Sigmoid colon (tissue), 7 donors: ENCODE data around the gene TRAF7. TPM values are rescaled to one million over a fixed set of nuclear protein-coding genes. Genes with fewer than 3 reads are reported as not detected.

Experiments
- DNase-seq: peaks from one replicate; pipeline ENCODE4 v3.0.0-alpha.2; 2019
- H3K27ac ChIP-seq, 4 donors: fragments of 200-600 bp; sonication (generic); one replicate each; pipeline ENCODE4 v1.5.1; 2016 to 2019; ENCODE audit warnings: mild to moderate bottlenecking in 1 of 4
- H3K27me3 ChIP-seq, 3 donors: fragments of 200-600 bp; sonication (generic); one replicate each; pipeline ENCODE4 v1.5.1; 2019; ENCODE audit warnings: mild to moderate bottlenecking in 1 of 3
- H3K36me3 ChIP-seq, 4 donors: fragments of 200-600 bp; sonication (generic); one replicate each; pipeline ENCODE4 v1.5.1; 2016 to 2019
- H3K4me1 ChIP-seq, 4 donors: fragments of 200-600 bp; sonication (generic); one replicate each; pipeline ENCODE4 v1.5.1; 2017 to 2019
- H3K4me3 ChIP-seq, 4 donors: fragments of 200-600 bp; sonication (generic); one replicate each; pipeline ENCODE4 v1.5.1; 2017 to 2019; ENCODE audit warnings: mild to moderate bottlenecking in 2 of 4, moderate library complexity in 1 of 4
- H3K9me3 ChIP-seq, 4 donors: fragments of 200-600 bp in 3 of 4; sonication (generic) in 3 of 4; one replicate each; pipeline versions ENCODE4 v1.5.1 to v1.6.1; 2013 to 2019
- CTCF ChIP-seq, 4 experiments: fragments of 450-650 bp in 3 of 4; fragments of 200-600 bp in 1 of 4; IDR thresholded peaks; one replicate each; pipeline ENCODE4 v1.5.1; 2016 to 2019; ENCODE audit warnings: antibody characterized with exemption in 4 of 4, mild to moderate bottlenecking in 3 of 4, moderate library complexity in 2 of 4
- EP300 ChIP-seq, 4 donors: sonication (generic); formaldehyde crosslinking; IDR thresholded peaks; one replicate each; pipeline ENCODE4 v1.6.1; 2017; ENCODE audit warnings: antibody characterized with exemption in 4 of 4
- POLR2A ChIP-seq, 2 donors: fragments of 450-650 bp; IDR thresholded peaks; one replicate each; pipeline ENCODE4 v1.6.1; 2016; ENCODE audit warnings: antibody characterized with exemption in 2 of 2, mild to moderate bottlenecking in 2 of 2, moderate library complexity in 2 of 2
- POLR2AphosphoS5 ChIP-seq, 4 donors: sonication (generic); formaldehyde crosslinking; IDR thresholded peaks; one replicate each; pipeline ENCODE4 v1.6.1; 2017; ENCODE audit warnings: antibody characterized with exemption in 4 of 4
- WGBS, 2 donors: extraction: QIAGEN DNeasy Blood & Tissue Kit; methylation state at CpG; one replicate each; pipeline ENCODE4 v1.1.7; 2013; 5-methylcytosine and 5-hydroxymethylcytosine counted together
- intact Hi-C: fragments of 100-400 bp; cut with DNase I; formaldehyde crosslinking; loops from one replicate; pipeline ENCODE4 v1.15.1; 2023
- polyA plus RNA-seq, 3 donors: library from polyadenylated mRNA; stranded (reverse); fragments of 200-250 nt; gene quantifications; one replicate each; pipeline ENCODE4 v1.2.3, GENCODE V29; 2013
- total RNA-seq, 4 donors: library from RNA; depleted of rRNA; stranded (reverse); fragments of >200 nt; gene quantifications; one replicate each; pipeline ENCODE4 v1.1.0, GENCODE V29; 2016
- donor health status: healthy with polysubstance abuse.
- donor health status: Bipolar disorder and iron deficiency.
- donor health status: healthy.

The TRAF7 gene
- total and polyA plus RNA-seq, 7 donors: 30.3 to 65.1 (median 45.0) TPM

GRCh38 chr16:2205104-2205966 is 49.8 kb downstream of the TRAF7 start, which contains the start of gene MLST8:
MLST8 (plus strand) TSS chr16:2205454; CDS start chr16:2206086, 632 bp downstream.
- Histone ChIP-seq H3K4me3 (peak within 1 kb of the TSS; percentile 83 to 89 (median 88)), H3K9me3 (no peaks in the 10 kb centered on the region), H3K36me3 (peaks cover 13 to 36% (median 23%) of the 10 kb centered on the region in 4 donors), H3K27me3 (no peaks in the 10 kb centered on the region), H3K4me1 (peaks cover 0 to 20% (median 18%) of the 10 kb centered on the region in 4 donors), H3K27ac (peak within 1 kb of the TSS; percentile 97 to 100 (median 98))
- peak; percentile 94 for DNase-seq
- intact Hi-C loops: loop anchor here (2.0 to 5.0 kb wide), 2 partner anchors 47 to 49 kb away; partner anchors contain the start of gene ECI1
- 0 to 1% methylated on average over 93 of the region's 93 CpGs for WGBS, 2 donors
- TF ChIP-seq EP300 (IDR thresholded peaks at IDR 0.05) (peak in 1 of 4 donors; percentile 8), CTCF (IDR thresholded peaks at IDR 0.05) (no peak), POLR2AphosphoS5 (IDR thresholded peaks at IDR 0.05) (peak; percentile 76 to 97 (median 88)), POLR2A (IDR thresholded peaks at IDR 0.05) (peak; percentile 54 to 71)

- Histone ChIP-seq H3K4me3 (peak overlapping the region; percentile 83 to 89 (median 88)), H3K36me3 (peaks cover 13 to 36% (median 23%) of the 10 kb centered on the region in 4 donors), H3K27me3 (no peaks in the 10 kb centered on the region), H3K9me3 (no peaks in the 10 kb centered on the region), H3K4me1 (peaks cover 0 to 20% (median 18%) of the 10 kb centered on the region in 4 donors), H3K27ac (peak overlapping the region; percentile 97 to 100 (median 98))
- intact Hi-C loops: loop anchor here (2.0 to 5.0 kb wide), 2 partner anchors 46 to 49 kb away; partner anchors contain the start of gene ECI1
- 5 to 13% methylated on average over 16 of the region's 16 CpGs for WGBS, 2 donors
- DNase-seq: no peak
- TF ChIP-seq CTCF (IDR thresholded peaks at IDR 0.05) (no peak), EP300 (IDR thresholded peaks at IDR 0.05) (no peak)
These were observed 50.4 kb downstream of the TRAF7 start for GRCh38 chr16:2205967-2206313.

GRCh38 chr16:2206420-2206779 is 50.8 kb downstream of the TRAF7 start:
- Histone ChIP-seq H3K9me3 (no peaks in the 10 kb centered on the region), H3K36me3 (peaks cover 13 to 36% (median 23%) of the 10 kb centered on the region in 4 donors), H3K4me3 (peak overlapping the region in 3 of 4 donors; percentile 83 to 89 (median 88)), H3K27ac (peak overlapping the region; percentile 97 to 100 (median 98)), H3K4me1 (peaks cover 0 to 20% (median 18%) of the 10 kb centered on the region in 4 donors), H3K27me3 (no peaks in the 10 kb centered on the region)
- intact Hi-C loops: loop anchor here (5.0 kb wide), 1 partner anchor 46 kb away; the partner anchor contains the start of gene ECI1
- TF ChIP-seq POLR2A (IDR thresholded peaks at IDR 0.05): no peak
- no peak for TF ChIP-seq EP300 (IDR thresholded peaks at IDR 0.05)
- no peak for TF ChIP-seq CTCF (IDR thresholded peaks at IDR 0.05)
- TF ChIP-seq POLR2AphosphoS5 (IDR thresholded peaks at IDR 0.05): no peak
- no peak for DNase-seq
- WGBS, 2 donors: 83 to 86% methylated on average over 18 of the region's 18 CpGs

- no peak for TF ChIP-seq CTCF (IDR thresholded peaks at IDR 0.05)
- TF ChIP-seq POLR2AphosphoS5 (IDR thresholded peaks at IDR 0.05): no peak
- TF ChIP-seq EP300 (IDR thresholded peaks at IDR 0.05): no peak
- TF ChIP-seq POLR2A (IDR thresholded peaks at IDR 0.05): no peak
- Histone ChIP-seq H3K27ac (peak overlapping the region in 1 of 4 donors; percentile 98), H3K27me3 (no peaks in the 10 kb centered on the region), H3K9me3 (no peaks in the 10 kb centered on the region), H3K36me3 (peaks cover 13 to 39% (median 23%) of the 10 kb centered on the region in 4 donors), H3K4me1 (peaks cover 0 to 21% (median 19%) of the 10 kb centered on the region in 4 donors), H3K4me3 (no peak overlapping the region)
- DNase-seq: no peak
- intact Hi-C loops: loop anchor here (5.0 kb wide), 1 partner anchor 45 kb away; the partner anchor contains the start of gene ECI1
- 94 to 95% methylated on average over 23 of the region's 23 CpGs for WGBS, 2 donors
These were observed 51.3 kb downstream of the TRAF7 start for GRCh38 chr16:2206780-2207433.
